Coronary artery (tissue), 2 donors: Measurements from ENCODE around the gene RAB35.

ENCODE experiments used
- DNase-seq: peaks from one replicate; pipeline ENCODE4 v3.0.0-alpha.2; 2017; ENCODE audit warnings: low spot score
- H3K27ac ChIP-seq, 2 donors: fragments of 200-600 bp; sonication (generic); one replicate each; pipeline ENCODE4 v1.5.1; 2016 to 2019
- H3K4me3 ChIP-seq: fragments of 200-600 bp; sonication (generic); 2 replicates; pipeline ENCODE4 v1.5.1; 2016; ENCODE audit warnings: mild to moderate bottlenecking, moderate library complexity
- TF ChIP-seq, protein P1 (sequence below): fragments of 200-600 bp; sonication (generic); IDR thresholded peaks from one replicate; pipeline ENCODE4 v1.5.1; 2019; ENCODE audit warnings: antibody characterized with exemption

Gene RAB35

DNA sequence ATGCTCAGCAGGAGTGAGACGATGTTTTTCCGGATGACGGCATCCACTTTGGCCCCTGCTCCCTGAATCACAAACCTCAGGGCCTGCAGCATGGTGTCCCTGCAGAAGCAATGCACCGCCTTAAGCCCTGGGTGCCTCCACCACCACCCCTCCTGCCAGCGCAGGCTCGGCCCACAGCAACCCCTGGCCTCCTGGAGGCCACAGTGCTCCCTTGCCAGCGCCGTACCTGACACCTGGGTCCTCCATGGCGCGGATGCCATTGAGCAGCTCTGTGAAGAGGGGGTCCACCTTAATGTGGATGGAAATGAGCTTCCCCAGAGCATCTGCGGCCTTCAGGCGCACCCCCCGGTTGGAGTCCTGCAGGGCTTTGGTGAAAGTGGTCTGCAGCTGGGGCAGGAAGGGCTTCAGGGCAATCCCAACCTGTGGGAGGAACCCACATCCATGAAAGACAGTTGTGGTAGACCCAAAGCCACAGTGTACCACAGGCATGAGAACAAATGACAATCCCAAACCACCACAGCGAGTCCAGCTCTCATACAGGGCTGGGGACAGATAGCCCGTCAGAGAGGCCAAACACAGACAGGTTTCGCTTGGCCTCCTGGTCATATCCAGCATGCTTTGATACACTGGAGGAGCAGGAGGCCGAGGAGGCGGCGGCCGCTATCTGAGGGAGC, 17.9 kb upstream of the RAB35 start:
- no peak overlapping the region for H3K4me3 ChIP-seq
- DNase-seq: no peak
- no peak overlapping the region for H3K27ac ChIP-seq
- TF ChIP-seq, protein P1, sequence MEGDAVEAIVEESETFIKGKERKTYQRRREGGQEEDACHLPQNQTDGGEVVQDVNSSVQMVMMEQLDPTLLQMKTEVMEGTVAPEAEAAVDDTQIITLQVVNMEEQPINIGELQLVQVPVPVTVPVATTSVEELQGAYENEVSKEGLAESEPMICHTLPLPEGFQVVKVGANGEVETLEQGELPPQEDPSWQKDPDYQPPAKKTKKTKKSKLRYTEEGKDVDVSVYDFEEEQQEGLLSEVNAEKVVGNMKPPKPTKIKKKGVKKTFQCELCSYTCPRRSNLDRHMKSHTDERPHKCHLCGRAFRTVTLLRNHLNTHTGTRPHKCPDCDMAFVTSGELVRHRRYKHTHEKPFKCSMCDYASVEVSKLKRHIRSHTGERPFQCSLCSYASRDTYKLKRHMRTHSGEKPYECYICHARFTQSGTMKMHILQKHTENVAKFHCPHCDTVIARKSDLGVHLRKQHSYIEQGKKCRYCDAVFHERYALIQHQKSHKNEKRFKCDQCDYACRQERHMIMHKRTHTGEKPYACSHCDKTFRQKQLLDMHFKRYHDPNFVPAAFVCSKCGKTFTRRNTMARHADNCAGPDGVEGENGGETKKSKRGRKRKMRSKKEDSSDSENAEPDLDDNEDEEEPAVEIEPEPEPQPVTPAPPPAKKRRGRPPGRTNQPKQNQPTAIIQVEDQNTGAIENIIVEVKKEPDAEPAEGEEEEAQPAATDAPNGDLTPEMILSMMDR: no peak

DNA sequence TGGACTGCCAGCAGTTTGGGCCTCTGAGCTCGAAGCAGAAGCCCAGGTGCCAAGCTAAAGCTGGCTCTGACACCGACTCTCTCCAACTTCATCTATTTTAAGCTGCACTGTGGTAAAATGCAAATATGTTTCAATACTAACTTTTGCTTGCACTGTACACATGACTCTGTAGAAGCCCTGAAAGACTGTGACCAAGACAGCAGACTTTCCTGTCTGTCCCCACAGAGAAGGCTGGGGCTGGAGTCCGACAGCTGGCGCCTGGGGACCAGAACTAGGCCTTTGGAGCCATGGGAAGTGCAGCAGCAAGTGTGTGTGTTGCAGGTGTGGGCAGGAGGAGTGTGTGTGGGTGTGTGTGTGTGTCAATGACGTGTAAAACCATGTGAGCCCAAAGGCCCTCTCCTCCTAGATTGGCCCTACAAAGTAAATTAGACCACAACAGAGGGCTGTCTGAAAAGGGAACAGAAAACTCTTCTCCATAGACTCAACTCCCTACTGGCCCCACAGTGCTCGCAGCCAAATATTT, 16.4 kb upstream of the RAB35 start:
- Histone ChIP-seq H3K4me3 (no peak overlapping the region), H3K27ac (no peak overlapping the region)
- TF ChIP-seq, protein P1: no peak
- no peak for DNase-seq

DNA sequence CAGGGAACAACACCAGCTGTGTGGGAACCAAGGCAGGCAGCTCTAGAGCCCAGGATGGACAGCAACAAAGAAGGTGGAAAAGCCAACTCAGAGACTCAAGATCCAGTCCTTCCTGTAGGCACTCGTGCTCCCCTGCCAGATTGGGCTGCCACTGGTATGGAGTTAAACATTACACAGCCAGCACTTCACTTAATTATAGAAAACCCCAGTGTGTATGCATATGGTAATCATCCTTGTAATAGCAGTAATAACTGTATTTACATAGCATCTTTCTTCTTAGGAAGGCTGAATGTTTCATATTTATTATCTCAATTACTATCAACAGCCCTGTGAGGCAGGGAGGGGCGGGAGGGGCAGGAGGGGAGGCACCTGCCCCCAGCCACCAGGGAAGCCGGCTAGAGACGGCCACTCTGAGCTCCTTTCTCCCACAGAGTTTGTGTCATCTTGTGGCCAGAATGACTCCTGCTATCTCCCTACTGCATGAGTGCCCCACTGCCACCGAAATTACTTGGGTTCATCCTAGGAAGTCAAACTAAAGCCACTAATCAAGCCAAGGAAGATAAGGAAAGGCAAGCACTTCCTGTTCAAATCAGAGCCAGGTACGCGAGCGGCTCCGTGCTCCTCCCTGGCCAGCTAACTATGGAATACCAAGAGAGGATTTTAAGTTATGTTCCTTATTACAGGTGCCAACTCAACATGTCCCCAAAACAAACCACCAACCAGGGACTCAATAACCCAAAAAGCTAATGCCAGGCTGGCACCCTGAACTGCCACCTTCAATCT, 15.7 kb upstream of the RAB35 start:
- TF ChIP-seq, protein P1: no peak
- Histone ChIP-seq H3K4me3 (no peak overlapping the region), H3K27ac (no peak overlapping the region)
- DNase-seq: no peak

DNA sequence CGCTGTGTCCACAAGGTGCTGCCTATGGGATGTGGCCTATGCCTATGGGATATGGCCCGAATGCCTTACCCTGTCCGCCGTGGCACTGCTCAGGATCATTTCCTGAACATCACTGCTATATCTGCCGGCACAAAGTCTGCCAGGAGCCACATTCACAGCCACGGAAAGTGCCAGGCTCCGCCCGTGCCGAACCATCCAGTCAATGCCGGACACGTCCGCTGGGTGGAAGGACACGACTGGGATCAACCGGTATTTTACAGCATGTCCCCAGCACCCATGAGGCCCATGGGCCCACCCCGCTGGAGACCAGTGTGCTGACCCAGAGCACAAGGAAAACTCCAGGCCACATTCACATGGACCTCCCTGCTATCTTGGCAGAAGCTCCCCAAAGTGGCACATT, 14.6 kb upstream of the RAB35 start:
- Histone ChIP-seq H3K27ac (no peak overlapping the region), H3K4me3 (no peak overlapping the region)
- TF ChIP-seq, protein P1: no peak
- DNase-seq: no peak

DNA sequence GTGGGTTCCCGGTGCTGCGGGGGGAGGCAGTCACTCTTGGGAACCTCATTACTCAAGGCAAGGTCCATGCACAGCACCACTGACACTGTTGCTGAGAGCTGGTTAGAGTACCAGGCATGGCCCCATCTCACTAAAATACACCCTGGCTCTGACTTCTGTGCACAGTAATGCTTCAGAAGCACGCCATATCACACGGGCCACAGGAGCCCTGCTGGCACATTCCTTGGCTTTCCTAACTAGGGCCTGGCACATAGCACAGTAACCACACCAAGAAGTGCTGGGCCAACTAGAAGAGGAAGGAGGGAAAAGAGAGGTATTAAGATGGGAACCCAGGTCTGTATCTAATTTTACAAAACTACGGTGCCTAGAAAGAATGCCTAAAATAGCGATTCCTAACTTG, 13.5 kb upstream of the RAB35 start:
- TF ChIP-seq, protein P1: no peak
- DNase-seq: no peak
- H3K4me3 ChIP-seq: no peak overlapping the region
- no peak overlapping the region for H3K27ac ChIP-seq

DNA sequence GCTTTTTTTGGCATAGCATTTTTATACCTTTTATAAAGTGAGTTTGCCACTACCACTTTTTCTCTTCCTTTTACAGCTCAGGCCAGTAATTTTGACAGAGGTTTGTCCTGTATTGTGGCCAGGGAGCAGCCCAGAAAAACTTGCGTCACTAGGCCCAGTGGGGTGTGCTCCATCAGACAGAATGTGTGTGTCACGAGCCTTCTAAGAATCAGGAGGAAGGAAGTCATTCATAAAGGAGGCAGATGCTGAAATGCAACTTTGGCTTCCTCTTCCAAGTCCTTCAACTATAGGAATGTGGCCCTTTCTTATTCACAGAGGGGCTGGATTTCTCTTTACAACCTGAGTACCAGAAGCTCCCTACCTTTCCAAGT, 10.1 kb upstream of the RAB35 start:
- DNase-seq: no peak
- H3K27ac ChIP-seq: peak overlapping the region in 1 of 2 donors; percentile 63
- TF ChIP-seq, protein P1: no peak
- no peak overlapping the region for H3K4me3 ChIP-seq
